Right ventricle myocardium superior (tissue), 1 donor: ENCODE data around the gene AMDHD1. TPM values are rescaled to one million over a fixed set of nuclear protein-coding genes. Genes with fewer than 3 reads are reported as not detected.
"Not testable (repeated sequence)": the region's sequence is repeated elsewhere in the genome, so short reads cannot be mapped to it uniquely, and the experiment has no call there.

ENCODE experiments used
- ATAC-seq: fragments of 200-7000 bp; cut with Tn5 transposase; one replicate; pipeline ENCODE4 v1.9.1; 2020; ENCODE audit warnings: mild to moderate bottlenecking; ENCODE audit not compliant: poor library complexity
- DNase-seq: peaks from one replicate; pipeline ENCODE4 v3.0.0-alpha.2; 2020
- intact Hi-C: fragments of 100-400 bp; cut with DNase I; formaldehyde crosslinking; loops from one replicate; pipeline ENCODE4 v1.11.2; 2022
- total RNA-seq: library from RNA; stranded (reverse); fragmentation: NEBNext Ultra II Directional; extraction: Animal tissue kit (Norgen Biotek cat#: 25700); gene quantifications from one replicate; pipeline ENCODE4 v1.2.1, GENCODE V29; 2021
- donor health status: DM: no; HTN: yes; CAD: no; lungs with severe emphysema.

The AMDHD1 gene
- total RNA-seq, 1 donor from 2014 or later = 1.0 TPM

- intact Hi-C loops = no loop called here
- no peak for DNase-seq
- no peak for ATAC-seq
Measured at GRCh38 chr12:95959107-95959506, 16.0 kb downstream of the AMDHD1 start.

- intact Hi-C loops = no loop called here
- ATAC-seq (no peak), DNase-seq (no peak)
Measured at GRCh38 chr12:95960241-95960640, 17.1 kb downstream of the AMDHD1 start.

DNA sequence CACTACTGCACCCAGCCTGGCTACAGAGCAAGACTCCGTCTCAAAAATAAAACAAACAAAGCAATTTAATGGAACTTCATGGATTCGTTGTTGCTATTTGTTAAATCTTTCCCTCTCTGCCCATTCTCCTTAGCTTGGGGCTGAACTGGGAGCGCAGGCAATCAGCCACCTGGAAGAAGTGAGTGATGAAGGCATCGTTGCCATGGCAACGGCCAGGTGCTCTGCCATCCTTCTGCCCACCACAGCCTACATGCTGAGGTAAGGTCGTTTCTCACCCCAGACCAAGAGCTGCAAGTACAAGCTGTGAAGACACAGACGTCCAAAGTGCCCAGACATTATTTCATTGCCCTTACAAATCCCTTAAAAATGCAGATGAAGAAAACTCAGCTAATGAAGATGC is 19.1 kb downstream of the AMDHD1 start:
- ATAC-seq (no peak), DNase-seq (no peak)
- intact Hi-C loops = no loop called here

- no peak for ATAC-seq
- intact Hi-C loops = no loop called here
- no peak for DNase-seq
Measured at GRCh38 chr12:95963096-95963495, 20.0 kb downstream of the AMDHD1 start.

DNA sequence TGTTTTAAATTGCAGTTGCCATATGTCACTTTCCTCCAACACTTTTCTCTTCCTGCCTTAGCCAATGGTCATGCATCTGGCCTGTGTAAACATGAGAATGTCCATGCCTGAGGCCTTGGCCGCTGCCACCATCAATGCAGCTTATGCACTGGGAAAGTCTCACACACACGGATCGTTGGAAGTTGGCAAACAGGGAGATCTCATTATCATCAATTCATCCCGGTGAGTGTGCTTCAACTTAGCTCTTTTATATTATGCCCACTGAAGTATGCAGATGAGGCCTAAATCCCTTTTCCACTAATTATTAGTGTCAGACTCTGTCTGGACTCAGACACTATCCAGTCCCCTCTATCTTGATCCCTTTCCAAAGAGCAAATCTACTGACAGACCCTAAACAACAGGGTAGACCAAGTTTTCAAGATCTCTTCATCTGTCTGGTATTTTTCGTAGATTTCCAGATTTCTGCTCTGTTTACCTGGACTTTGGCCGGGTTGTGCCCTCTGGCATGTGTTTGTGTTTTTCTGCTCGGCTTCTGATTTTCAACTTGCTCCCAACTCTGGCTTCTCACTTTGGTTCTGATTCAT is 23.2 kb downstream of the AMDHD1 start:
- intact Hi-C loops = no loop called here
- DNase-seq = no peak
- no peak for ATAC-seq

DNA sequence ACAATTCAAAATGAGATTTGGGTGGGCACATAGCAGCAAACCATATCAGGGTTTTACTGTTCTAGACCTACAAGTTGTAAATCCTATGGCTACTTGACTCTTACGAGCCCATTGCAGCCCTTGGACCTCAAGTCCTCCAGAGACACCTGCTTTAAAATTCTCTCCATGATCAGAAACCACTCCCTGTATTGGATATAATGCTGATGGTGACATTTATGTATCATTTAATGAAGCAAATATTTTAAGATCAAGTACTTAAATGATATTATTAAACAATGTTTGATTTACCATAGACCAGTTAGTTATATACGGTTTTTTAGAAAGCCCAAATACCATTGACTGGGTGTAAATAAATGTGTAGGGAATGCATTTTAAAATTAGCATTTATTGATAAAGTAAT is 24.2 kb downstream of the AMDHD1 start:
- DNase-seq (no peak), ATAC-seq (no peak)
- intact Hi-C loops = no loop called here

DNA sequence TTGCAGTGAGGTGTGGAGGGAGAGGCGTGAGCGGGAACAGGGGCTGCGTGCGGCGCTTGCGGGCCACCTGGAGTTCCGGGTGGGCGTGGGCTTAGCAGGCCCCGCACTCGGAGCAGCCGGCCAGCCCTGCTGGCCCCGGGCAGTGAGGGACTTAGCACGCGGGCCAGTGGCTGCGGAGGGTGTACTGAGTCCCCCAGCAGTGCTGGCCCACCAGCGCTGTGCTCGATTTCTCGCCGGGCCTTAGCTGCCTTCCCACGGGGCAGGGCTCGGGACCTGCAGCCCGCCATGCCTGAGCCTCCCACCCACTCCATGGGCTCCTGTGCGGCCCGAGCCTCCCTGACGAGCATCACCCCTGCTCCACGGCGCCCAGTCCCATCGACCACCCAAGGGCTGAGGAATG is 26.0 kb downstream of the AMDHD1 start:
- intact Hi-C loops, DNase-seq, ATAC-seq: not testable (repeated sequence)

GRCh38 chr12:95970905-95971304 is 27.8 kb downstream of the AMDHD1 start:
- intact Hi-C loops = no loop called here
- no peak for DNase-seq
- ATAC-seq = no peak

DNA sequence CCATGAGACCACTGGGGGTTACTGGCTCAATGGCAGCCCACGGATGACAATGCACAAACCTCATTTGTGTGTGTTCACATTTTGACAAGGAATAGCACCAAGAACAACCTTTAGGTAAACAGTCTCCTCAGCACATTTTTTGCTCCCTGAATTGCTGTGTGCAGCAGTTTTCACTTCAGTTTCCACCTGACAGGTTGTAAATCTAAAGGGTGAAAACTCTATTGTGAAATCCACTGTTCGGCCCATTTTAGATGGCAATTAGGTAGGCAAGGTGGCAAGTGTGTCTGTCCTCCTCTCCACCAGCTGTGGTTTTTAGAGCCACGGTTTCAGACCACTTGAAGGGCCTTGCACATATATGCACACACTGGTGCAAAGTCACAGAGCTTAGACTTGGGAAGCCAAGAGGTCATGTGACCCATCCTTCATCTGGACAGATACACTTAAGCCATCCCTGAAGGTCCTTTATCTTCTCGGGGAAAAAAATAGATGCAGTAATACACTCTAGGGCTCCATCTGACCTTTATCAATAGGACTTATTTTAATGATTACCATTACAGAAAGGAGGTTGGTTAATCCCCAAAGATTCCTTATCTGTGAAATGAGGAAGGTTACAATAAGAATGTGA is 29.8 kb downstream of the AMDHD1 start:
- DNase-seq = no peak
- intact Hi-C loops = no loop called here
- ATAC-seq = no peak

GRCh38 chr12:95974358-95974757 is 31.2 kb downstream of the AMDHD1 start:
- ATAC-seq = no peak
- intact Hi-C loops = no loop called here
- no peak for DNase-seq

GRCh38 chr12:95975491-95975890 is 32.4 kb downstream of the AMDHD1 start:
- intact Hi-C loops = no loop called here
- ATAC-seq (no peak), DNase-seq (no peak)

DNA sequence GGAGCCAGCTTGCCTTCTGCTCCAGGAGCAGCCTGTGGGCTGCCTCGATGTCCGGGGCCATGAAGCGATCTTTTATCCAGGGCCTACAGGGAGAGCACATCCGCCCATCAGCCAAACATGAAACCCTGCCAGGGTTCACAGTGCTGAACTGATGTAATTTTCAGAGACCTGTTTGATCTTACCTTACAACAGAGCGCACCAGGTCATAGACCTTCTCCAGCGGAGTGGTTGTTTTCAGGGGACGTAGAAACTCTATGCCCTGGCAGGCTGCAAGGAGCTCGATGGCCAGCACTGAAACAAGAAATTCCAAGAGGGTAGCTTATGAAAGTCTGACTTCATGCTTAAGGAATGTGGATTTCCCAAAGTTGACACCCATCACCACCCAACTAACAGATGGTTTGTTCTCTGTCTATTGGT is 33.3 kb downstream of the AMDHD1 start:
- no peak for ATAC-seq
- no peak for DNase-seq
- intact Hi-C loops = no loop called here

- no peak for DNase-seq
- intact Hi-C loops = no loop called here
- no peak for ATAC-seq
Measured at GRCh38 chr12:95977764-95978305, 34.7 kb downstream of the AMDHD1 start.

GRCh38 chr12:95978351-95978750 is 35.2 kb downstream of the AMDHD1 start:
- intact Hi-C loops = no loop called here
- no peak for ATAC-seq
- no peak for DNase-seq

DNA sequence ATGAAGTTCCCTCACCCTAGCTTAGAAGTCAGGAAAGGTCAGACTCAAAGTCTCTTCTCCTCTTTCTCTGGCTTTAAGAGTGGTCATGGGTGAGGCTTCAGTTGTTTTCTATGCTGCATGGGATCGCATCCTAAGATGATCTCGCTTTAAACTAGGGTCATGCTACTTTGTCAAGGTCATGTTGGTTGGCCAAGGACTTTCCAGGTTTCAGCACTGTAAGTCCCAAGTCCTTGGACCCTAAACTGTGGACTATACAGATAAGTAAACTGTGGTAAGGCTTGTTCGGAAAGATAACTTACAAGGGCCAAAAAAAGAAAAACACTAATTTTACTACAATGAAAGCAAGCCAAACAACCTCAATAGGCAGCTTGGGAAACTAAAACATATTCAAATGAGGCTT is 35.6 kb downstream of the AMDHD1 start:
- intact Hi-C loops = no loop called here
- ATAC-seq (no peak), DNase-seq (no peak)

GRCh38 chr12:95980437-95980836 is 37.3 kb downstream of the AMDHD1 start:
- intact Hi-C loops = no loop called here
- ATAC-seq = no peak
- DNase-seq = no peak

- DNase-seq (no peak), ATAC-seq (no peak)
- intact Hi-C loops = no loop called here
Measured at GRCh38 chr12:95982602-95983001, 39.5 kb downstream of the AMDHD1 start.

- DNase-seq = no peak
- intact Hi-C loops = no loop called here
- no peak for ATAC-seq
Measured at GRCh38 chr12:95984682-95985081, 41.6 kb downstream of the AMDHD1 start.

- intact Hi-C loops = no loop called here
- DNase-seq (no peak), ATAC-seq (no peak)
Measured at GRCh38 chr12:95986635-95987570, 43.8 kb downstream of the AMDHD1 start.
